Neural cell (in vitro differentiated cells): Measurements from ENCODE around the gene INS. TPM values are rescaled to one million over a fixed set of nuclear protein-coding genes. Genes with fewer than 3 reads are reported as not detected.
A peak's percentile ranks its signal among the peaks of the same experiment; 100 is the strongest.

Experiments used
- H2AFZ ChIP-seq: fragments of 200-600, 300-800 bp; sonication (generic), shearing (Covaris generic); 2 replicates; pipeline ENCODE4 v1.6.0; 2014; ENCODE audit warnings: low read depth, mild to moderate bottlenecking, antibody characterized with exemption, low read length, moderate library complexity
- H3F3A ChIP-seq: fragments of 200-600 bp; shearing (Covaris generic); 2 replicates; pipeline ENCODE4 v1.6.1; 2016; ENCODE audit warnings: mild to moderate bottlenecking, moderate library complexity, mixed read lengths, antibody characterized with exemption, low read length; ENCODE audit not compliant: insufficient read depth, poor library complexity, severe bottlenecking
- H3K27ac ChIP-seq: fragments of 200-600, 300-800 bp; sonication (generic), shearing (Covaris generic); 2 replicates; pipeline ENCODE4 v1.5.1; 2014; ENCODE audit warnings: mild to moderate bottlenecking, low read length, moderate library complexity
- H3K27me3 ChIP-seq: fragments of 300-800, 200-600 bp; sonication (generic), shearing (Covaris generic); 2 replicates; pipeline ENCODE4 v1.6.0; 2014; ENCODE audit warnings: mild to moderate bottlenecking, low read depth, low read length, moderate library complexity; ENCODE audit not compliant: insufficient read depth
- H3K36me3 ChIP-seq: fragments of 300-800, 200-600 bp; sonication (generic), shearing (Covaris generic); 2 replicates; pipeline ENCODE4 v1.5.1; 2014; ENCODE audit warnings: mild to moderate bottlenecking, antibody characterized with exemption, low read length, moderate library complexity; ENCODE audit not compliant: insufficient read depth
- H3K4me2 ChIP-seq: fragments of 300-800, 200-600 bp; sonication (generic), shearing (Covaris generic); 2 replicates; pipeline ENCODE4 v1.6.0; 2014; ENCODE audit warnings: mild to moderate bottlenecking, low read length
- H3K4me3 ChIP-seq: fragments of 300-800, 200-600 bp; sonication (generic), shearing (Covaris generic); 2 replicates; pipeline ENCODE4 v1.5.1; 2014; ENCODE audit warnings: mild to moderate bottlenecking, low read length, moderate library complexity
- H3K79me2 ChIP-seq: fragments of 200-600 bp; shearing (Covaris generic); replicated peaks from 2 replicates; pipeline ENCODE4 v1.6.0; 2014; ENCODE audit warnings: mild to moderate bottlenecking, low read length, moderate library complexity; ENCODE audit not compliant: insufficient read depth
- H3K9ac ChIP-seq: fragments of 300-800, 200-600 bp; sonication (generic), shearing (Covaris generic); 2 replicates; pipeline ENCODE4 v1.6.1; 2016; ENCODE audit warnings: mild to moderate bottlenecking, low read length, mixed read lengths
- H3K9me2 ChIP-seq: fragments of 200-600 bp; shearing (Covaris generic); 2 replicates; pipeline ENCODE4 v1.6.1; 2016; ENCODE audit warnings: mild to moderate bottlenecking, low read length, mixed read lengths; ENCODE audit not compliant: insufficient read depth
- H3K9me3 ChIP-seq: fragments of 200-600, 300-800 bp; sonication (generic), shearing (Covaris generic); 2 replicates; pipeline ENCODE4 v1.6.1; 2016; ENCODE audit warnings: mild to moderate bottlenecking, mixed run types, low read length, moderate library complexity, mixed read lengths
- H4K20me1 ChIP-seq: fragments of 200-600 bp; shearing (Covaris generic); 2 replicates; pipeline ENCODE4 v1.6.1; 2016; ENCODE audit warnings: mild to moderate bottlenecking, mixed run types; ENCODE audit not compliant: insufficient read depth
- CTCF ChIP-seq: fragments of 450-650 bp; IDR thresholded peaks from 2 replicates; pipeline ENCODE4 v1.5.1; 2014; ENCODE audit warnings: antibody characterized with exemption, mild to moderate bottlenecking, moderate library complexity; ENCODE audit not compliant: poor library complexity, severe bottlenecking
- EP300 ChIP-seq: fragments of 450-650 bp; conservative IDR thresholded peaks from 2 replicates; pipeline ENCODE4 v1.6.1; 2014; ENCODE audit warnings: antibody characterized with exemption, mild to moderate bottlenecking, moderate library complexity; ENCODE audit not compliant: poor library complexity, severe bottlenecking
- EZH2 ChIP-seq: fragments of 200-600, 300-800 bp; shearing (Covaris generic), sonication (generic); IDR thresholded peaks from 2 replicates; pipeline ENCODE4 v1.6.1; 2014; ENCODE audit warnings: antibody characterized with exemption, low read length, borderline replicate concordance, mild to moderate bottlenecking; ENCODE audit not compliant: insufficient read depth, poor library complexity, severe bottlenecking
- MXI1 ChIP-seq: fragments of 450-650 bp; conservative IDR thresholded peaks from 2 replicates; pipeline ENCODE4 v1.6.1; 2014; ENCODE audit warnings: antibody characterized with exemption, mild to moderate bottlenecking; ENCODE audit not compliant: poor library complexity, severe bottlenecking
- POLR2AphosphoS5 ChIP-seq: IDR thresholded peaks from 2 replicates; pipeline ENCODE4 v1.6.1; 2012
- RAD21 ChIP-seq: fragments of 450-650 bp; conservative IDR thresholded peaks from 2 replicates; pipeline ENCODE4 v1.6.1; 2014; ENCODE audit warnings: antibody characterized with exemption, mild to moderate bottlenecking, moderate library complexity
- REST ChIP-seq: IDR thresholded peaks from 2 replicates; pipeline ENCODE4 v1.6.1; 2012; ENCODE audit warnings: borderline replicate concordance
- SMC3 ChIP-seq: fragments of 450-650 bp; conservative IDR thresholded peaks from 2 replicates; pipeline ENCODE4 v1.6.1; 2014; ENCODE audit warnings: antibody characterized with exemption, mild to moderate bottlenecking, moderate library complexity; ENCODE audit not compliant: poor library complexity
- TAF1 ChIP-seq: IDR thresholded peaks from 2 replicates; pipeline ENCODE4 v1.6.1; 2012; ENCODE audit warnings: low read depth
- polyA plus RNA-seq: library from polyadenylated mRNA; depleted of rRNA; stranded (reverse); fragments of >200 nt; gene quantifications from 2 replicates; pipeline ENCODE4 v1.2.3, GENCODE V29; 2014

Gene INS
- polyA plus RNA-seq, 1 donor from 2014 or later: not detected

GRCh38 chr11:2190657-2191471 is 29.9 kb upstream of the INS start:
- no peaks in the 10 kb centered on the region for H3K79me2 ChIP-seq
- peak overlapping the region; percentile 59 for H3K9ac ChIP-seq
- peak overlapping the region; percentile 2 for H3K4me2 ChIP-seq
- peak overlapping the region; percentile 52 for H2AFZ ChIP-seq
- H3K9me2 ChIP-seq: no peaks in the 10 kb centered on the region
- H3K4me3 ChIP-seq: peak overlapping the region; percentile 39
- H3K9me3 ChIP-seq: no peaks in the 10 kb centered on the region
- H3K27ac ChIP-seq: peak overlapping the region; percentile 73
- no peaks in the 10 kb centered on the region for H3K27me3 ChIP-seq
- H4K20me1 ChIP-seq: no peaks in the 10 kb centered on the region
- H3K36me3 ChIP-seq: no peaks in the 10 kb centered on the region
- TF ChIP-seq CTCF: no peak
- TF ChIP-seq RAD21: no peak
- peak; percentile 56 for TF ChIP-seq EP300
- peak; percentile 78 for TF ChIP-seq POLR2AphosphoS5
- TF ChIP-seq EZH2: no peak
- TF ChIP-seq REST: no peak
- TF ChIP-seq TAF1: peak; percentile 35
- no peak for TF ChIP-seq SMC3
- TF ChIP-seq MXI1: peak; percentile 65
- no peaks in the 10 kb centered on the region for H3F3A ChIP-seq

- no peak overlapping the region for H3K4me2 ChIP-seq
- H3K36me3 ChIP-seq: no peaks in the 10 kb centered on the region
- H3K4me3 ChIP-seq: peak overlapping the region; percentile 39
- no peaks in the 10 kb centered on the region for H3F3A ChIP-seq
- peak overlapping the region; percentile 73 for H3K27ac ChIP-seq
- H4K20me1 ChIP-seq: no peaks in the 10 kb centered on the region
- peak overlapping the region; percentile 59 for H3K9ac ChIP-seq
- no peak overlapping the region for H2AFZ ChIP-seq
- H3K79me2 ChIP-seq: no peaks in the 10 kb centered on the region
- H3K9me2 ChIP-seq: no peaks in the 10 kb centered on the region
- H3K27me3 ChIP-seq: no peaks in the 10 kb centered on the region
- H3K9me3 ChIP-seq: no peaks in the 10 kb centered on the region
- no peak for TF ChIP-seq SMC3
Measured at GRCh38 chr11:2189938-2190656, 29.1 kb upstream of the INS start.
